Measurements from ENCODE around the gene NBEAL2.
A peak's percentile ranks its signal among the peaks of the same experiment; 100 is the strongest.

The NBEAL2 gene

GRCh38 chr3:46933261-46933660, 46.2 kb upstream of the NBEAL2 start:
- Histone ChIP-seq H3K9ac (peak overlapping the region in 5 of 11 experiments; percentile 36 to 58 (median 52); a peak in 9 of 22 replicates), H3K4me1 (peaks cover 85 to 100% (median 99%) of the 10 kb centered on the region in 10 experiments), H4K20me1 (peaks cover 44 to 100% (median 82%) of the 10 kb centered on the region in 11 experiments; a peak in 21 of 22 replicates), H3K4me3 (0 out of 20 replicates have a peak overlapping the region, but pooled peaks of 1 of the 10 experiments have one; percentile 15), H3K27me3 (no peaks in the 10 kb centered on the region), H3K27ac (peak overlapping the region in 10 of 11 experiments; percentile 4 to 61 (median 52); a peak in 14 of 22 replicates), H3K36me3 (peaks cover 26 to 92% (median 80%) of the 10 kb centered on the region in 11 experiments), H3K4me2 (peak overlapping the region; percentile 60 to 99 (median 83)), H3K9me3 (replicated peaks in 1 of 11) (peaks cover 15 to 39% (median 33%) of the 10 kb centered on the region in 11 experiments)
- no peak for TF ChIP-seq Cebpa-rat (IDR thresholded peaks at IDR 0.05)

GRCh38 chr3:46934072-46934471, 45.4 kb upstream of the NBEAL2 start:
- peak overlapping the region in 6 of 11 experiments; percentile 2 to 80 (median 58); a peak in 9 of 22 replicates for H3K27ac ChIP-seq
- peak overlapping the region; percentile 60 to 99 (median 83); a peak in 21 of 22 replicates for H3K4me2 ChIP-seq
- TF ChIP-seq Cebpa-rat (IDR thresholded peaks at IDR 0.05) = no peak
- no peak overlapping the region for H3K4me3 ChIP-seq
- peaks cover 86 to 100% (median 99%) of the 10 kb centered on the region in 10 experiments for H3K4me1 ChIP-seq
- H3K9me3 ChIP-seq (replicated peaks in 1 of 11) = peaks cover 8 to 32% (median 27%) of the 10 kb centered on the region in 11 experiments
- no peak overlapping the region; a peak in 2 of 22 replicates for H3K9ac ChIP-seq
- no peaks in the 10 kb centered on the region for H3K27me3 ChIP-seq
- H3K36me3 ChIP-seq = peaks cover 26 to 97% (median 82%) of the 10 kb centered on the region in 11 experiments
- H4K20me1 ChIP-seq = peaks cover 52 to 100% (median 89%) of the 10 kb centered on the region in 11 experiments

- Histone ChIP-seq H3K36me3 (peaks cover 20 to 97% (median 82%) of the 10 kb centered on the region in 11 experiments), H3K4me2 (peak overlapping the region; percentile 60 to 99 (median 83)), H3K9me3 (replicated peaks in 1 of 11) (peaks cover 3 to 27% (median 21%) of the 10 kb centered on the region in 11 experiments; a peak in 21 of 22 replicates), H3K27me3 (no peaks in the 10 kb centered on the region), H3K9ac (no peak overlapping the region; a peak in 2 of 22 replicates), H3K4me1 (peaks cover 86 to 100% (median 99%) of the 10 kb centered on the region in 10 experiments), H3K4me3 (no peak overlapping the region; a peak in 1 of 20 replicates), H4K20me1 (peaks cover 58 to 100% (median 94%) of the 10 kb centered on the region in 11 experiments), H3K27ac (peak overlapping the region in 7 of 11 experiments; percentile 23 to 80 (median 47); a peak in 11 of 22 replicates)
- no peak for TF ChIP-seq Cebpa-rat (IDR thresholded peaks at IDR 0.05)
These were observed 44.8 kb upstream of the NBEAL2 start for GRCh38 chr3:46934498-46935167.

- Histone ChIP-seq H3K4me2 (peak overlapping the region; percentile 60 to 99 (median 83); a peak in 20 of 22 replicates), H3K4me1 (peaks cover 86 to 100% (median 100%) of the 10 kb centered on the region in 10 experiments), H3K9me3 (replicated peaks in 1 of 11) (peaks cover 0 to 20% (median 14%) of the 10 kb centered on the region in 11 experiments; a peak in 19 of 22 replicates), H3K27me3 (no peaks in the 10 kb centered on the region), H3K27ac (peak overlapping the region in 8 of 11 experiments; percentile 8 to 80 (median 53); a peak in 15 of 22 replicates), H3K4me3 (peak overlapping the region in 1 of 10 experiments; percentile 10; a peak in 1 of 20 replicates), H3K36me3 (peaks cover 22 to 97% (median 82%) of the 10 kb centered on the region in 11 experiments), H4K20me1 (peaks cover 65 to 100% (median 99%) of the 10 kb centered on the region in 11 experiments), H3K9ac (peak overlapping the region in 5 of 11 experiments; percentile 0 to 63 (median 40); a peak in 6 of 22 replicates)
- TF ChIP-seq Cebpa-rat (IDR thresholded peaks at IDR 0.05) = no peak
These were observed 44.2 kb upstream of the NBEAL2 start for GRCh38 chr3:46935168-46935858.

GRCh38 chr3:46935989-46936558, 43.4 kb upstream of the NBEAL2 start:
- peak overlapping the region in 10 of 11 experiments; percentile 7 to 99 (median 82); a peak in 18 of 22 replicates for H3K4me2 ChIP-seq
- peaks cover 72 to 100% (median 100%) of the 10 kb centered on the region in 11 experiments for H4K20me1 ChIP-seq
- peak in 5 of 11 experiments; percentile 24 to 62 (median 46); a peak in 3 of 22 replicates for TF ChIP-seq Cebpa-rat (IDR thresholded peaks at IDR 0.05)
- H3K4me1 ChIP-seq = peaks cover 86 to 100% (median 100%) of the 10 kb centered on the region in 10 experiments
- H3K9me3 ChIP-seq (replicated peaks in 1 of 11) = peaks cover 0 to 12% (median 7%) of the 10 kb centered on the region in 11 experiments; a peak in 16 of 22 replicates
- H3K9ac ChIP-seq = peak overlapping the region in 5 of 11 experiments; percentile 0 to 63 (median 40); a peak in 7 of 22 replicates
- peaks cover 28 to 97% (median 82%) of the 10 kb centered on the region in 11 experiments for H3K36me3 ChIP-seq
- H3K27ac ChIP-seq = peak overlapping the region in 7 of 11 experiments; percentile 8 to 80 (median 59); a peak in 13 of 22 replicates
- peak overlapping the region in 2 of 10 experiments; percentile 10 to 27; a peak in 3 of 20 replicates for H3K4me3 ChIP-seq
- H3K27me3 ChIP-seq = no peaks in the 10 kb centered on the region

GRCh38 chr3:46936733-46937250, 42.7 kb upstream of the NBEAL2 start:
- H3K9ac ChIP-seq = peak overlapping the region in 5 of 11 experiments; percentile 0 to 63 (median 40); a peak in 5 of 22 replicates
- peak overlapping the region in 8 of 11 experiments; percentile 4 to 80 (median 50); a peak in 13 of 22 replicates for H3K27ac ChIP-seq
- no peak for TF ChIP-seq Cebpa-rat (IDR thresholded peaks at IDR 0.05)
- H3K27me3 ChIP-seq = no peaks in the 10 kb centered on the region
- peak overlapping the region in 6 of 11 experiments; percentile 1 to 99 (median 90); a peak in 9 of 22 replicates for H3K4me2 ChIP-seq
- H4K20me1 ChIP-seq = peaks cover 74 to 100% (median 100%) of the 10 kb centered on the region in 11 experiments; a peak in 21 of 22 replicates
- H3K4me1 ChIP-seq = peaks cover 84 to 100% (median 97%) of the 10 kb centered on the region in 10 experiments
- no peak overlapping the region; a peak in 1 of 20 replicates for H3K4me3 ChIP-seq
- peaks cover 0 to 5% (median 0%) of the 10 kb centered on the region in 11 experiments; a peak in 5 of 22 replicates for H3K9me3 ChIP-seq (replicated peaks in 1 of 11)
- peaks cover 27 to 95% (median 80%) of the 10 kb centered on the region in 11 experiments for H3K36me3 ChIP-seq

GRCh38 chr3:46938118-46938517, 41.3 kb upstream of the NBEAL2 start:
- Histone ChIP-seq H3K4me3 (no peak overlapping the region), H3K4me1 (peaks cover 82 to 100% (median 96%) of the 10 kb centered on the region in 10 experiments), H3K4me2 (peak overlapping the region; percentile 17 to 98 (median 64); a peak in 17 of 22 replicates), H3K27ac (peak overlapping the region in 4 of 11 experiments; percentile 31 to 70 (median 36); a peak in 4 of 22 replicates), H3K9me3 (replicated peaks in 1 of 11) (no peaks in the 10 kb centered on the region), H3K36me3 (peaks cover 30 to 97% (median 86%) of the 10 kb centered on the region in 11 experiments), H4K20me1 (peaks cover 75 to 100% (median 100%) of the 10 kb centered on the region in 11 experiments), H3K9ac (no peak overlapping the region), H3K27me3 (no peaks in the 10 kb centered on the region)
- TF ChIP-seq Cebpa-rat (IDR thresholded peaks at IDR 0.05) = no peak
